Neural cell (in vitro differentiated cells): ENCODE data around the gene GJA9. TPM values are rescaled to one million over a fixed set of nuclear protein-coding genes. Genes with fewer than 3 reads are reported as not detected.

Experiments
- H2AFZ ChIP-seq: fragments of 200-600, 300-800 bp; sonication (generic), shearing (Covaris generic); 2 replicates; pipeline ENCODE4 v1.6.0; 2014; ENCODE audit warnings: low read depth, mild to moderate bottlenecking, antibody characterized with exemption, low read length, moderate library complexity
- H3F3A ChIP-seq: fragments of 200-600 bp; shearing (Covaris generic); 2 replicates; pipeline ENCODE4 v1.6.1; 2016; ENCODE audit warnings: mild to moderate bottlenecking, moderate library complexity, mixed read lengths, antibody characterized with exemption, low read length; ENCODE audit not compliant: insufficient read depth, poor library complexity, severe bottlenecking
- H3K27ac ChIP-seq: fragments of 200-600, 300-800 bp; sonication (generic), shearing (Covaris generic); 2 replicates; pipeline ENCODE4 v1.5.1; 2014; ENCODE audit warnings: mild to moderate bottlenecking, low read length, moderate library complexity
- H3K27me3 ChIP-seq: fragments of 300-800, 200-600 bp; sonication (generic), shearing (Covaris generic); 2 replicates; pipeline ENCODE4 v1.6.0; 2014; ENCODE audit warnings: mild to moderate bottlenecking, low read depth, low read length, moderate library complexity; ENCODE audit not compliant: insufficient read depth
- H3K36me3 ChIP-seq: fragments of 300-800, 200-600 bp; sonication (generic), shearing (Covaris generic); 2 replicates; pipeline ENCODE4 v1.5.1; 2014; ENCODE audit warnings: mild to moderate bottlenecking, antibody characterized with exemption, low read length, moderate library complexity; ENCODE audit not compliant: insufficient read depth
- H3K4me2 ChIP-seq: fragments of 300-800, 200-600 bp; sonication (generic), shearing (Covaris generic); 2 replicates; pipeline ENCODE4 v1.6.0; 2014; ENCODE audit warnings: mild to moderate bottlenecking, low read length
- H3K4me3 ChIP-seq: fragments of 300-800, 200-600 bp; sonication (generic), shearing (Covaris generic); 2 replicates; pipeline ENCODE4 v1.5.1; 2014; ENCODE audit warnings: mild to moderate bottlenecking, low read length, moderate library complexity
- H3K79me2 ChIP-seq: fragments of 200-600 bp; shearing (Covaris generic); replicated peaks from 2 replicates; pipeline ENCODE4 v1.6.0; 2014; ENCODE audit warnings: mild to moderate bottlenecking, low read length, moderate library complexity; ENCODE audit not compliant: insufficient read depth
- H3K9ac ChIP-seq: fragments of 300-800, 200-600 bp; sonication (generic), shearing (Covaris generic); 2 replicates; pipeline ENCODE4 v1.6.1; 2016; ENCODE audit warnings: mild to moderate bottlenecking, low read length, mixed read lengths
- H3K9me2 ChIP-seq: fragments of 200-600 bp; shearing (Covaris generic); 2 replicates; pipeline ENCODE4 v1.6.1; 2016; ENCODE audit warnings: mild to moderate bottlenecking, low read length, mixed read lengths; ENCODE audit not compliant: insufficient read depth
- H3K9me3 ChIP-seq: fragments of 200-600, 300-800 bp; sonication (generic), shearing (Covaris generic); 2 replicates; pipeline ENCODE4 v1.6.1; 2016; ENCODE audit warnings: mild to moderate bottlenecking, mixed run types, low read length, moderate library complexity, mixed read lengths
- H4K20me1 ChIP-seq: fragments of 200-600 bp; shearing (Covaris generic); 2 replicates; pipeline ENCODE4 v1.6.1; 2016; ENCODE audit warnings: mild to moderate bottlenecking, mixed run types; ENCODE audit not compliant: insufficient read depth
- EP300 ChIP-seq: fragments of 450-650 bp; conservative IDR thresholded peaks from 2 replicates; pipeline ENCODE4 v1.6.1; 2014; ENCODE audit warnings: antibody characterized with exemption, mild to moderate bottlenecking, moderate library complexity; ENCODE audit not compliant: poor library complexity, severe bottlenecking
- MXI1 ChIP-seq: fragments of 450-650 bp; conservative IDR thresholded peaks from 2 replicates; pipeline ENCODE4 v1.6.1; 2014; ENCODE audit warnings: antibody characterized with exemption, mild to moderate bottlenecking; ENCODE audit not compliant: poor library complexity, severe bottlenecking
- POLR2AphosphoS5 ChIP-seq: IDR thresholded peaks from 2 replicates; pipeline ENCODE4 v1.6.1; 2012
- SMC3 ChIP-seq: fragments of 450-650 bp; conservative IDR thresholded peaks from 2 replicates; pipeline ENCODE4 v1.6.1; 2014; ENCODE audit warnings: antibody characterized with exemption, mild to moderate bottlenecking, moderate library complexity; ENCODE audit not compliant: poor library complexity
- TAF1 ChIP-seq: IDR thresholded peaks from 2 replicates; pipeline ENCODE4 v1.6.1; 2012; ENCODE audit warnings: low read depth
- polyA plus RNA-seq: library from polyadenylated mRNA; depleted of rRNA; stranded (reverse); fragments of >200 nt; gene quantifications from 2 replicates; pipeline ENCODE4 v1.2.3, GENCODE V29; 2014
- small RNA-seq, 3 experiments: library from RNA; depleted of rRNA; stranded (forward); fragments of <200 nt; gene quantifications; one replicate each; pipeline ENCODE3, GENCODE V24; 2012
- TF ChIP-seq, protein P1 (sequence below): IDR thresholded peaks from 2 replicates; pipeline ENCODE4 v1.6.1; 2012; ENCODE audit warnings: borderline replicate concordance

Gene GJA9
- polyA plus RNA-seq, 1 donor from 2014 or later = not detected

DNA sequence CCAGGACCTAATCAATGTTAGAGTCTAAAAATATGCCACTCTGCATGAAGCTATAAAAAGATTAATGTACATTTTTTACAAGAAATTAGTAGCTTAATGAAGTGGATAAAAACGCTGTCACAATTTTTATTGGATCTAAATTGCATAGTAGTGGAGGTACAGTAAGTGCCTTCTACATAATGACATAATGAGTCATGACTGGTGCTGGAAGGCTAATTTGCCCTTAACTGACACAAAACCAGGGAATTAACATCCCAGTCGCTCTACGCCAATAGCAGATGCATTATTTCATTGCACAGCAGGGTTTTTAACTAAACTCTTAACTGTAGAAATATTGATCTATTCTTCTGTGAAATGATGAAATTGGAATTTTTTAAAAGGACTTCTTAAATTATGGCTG is 55.1 kb downstream of the GJA9 start:
- TF ChIP-seq POLR2AphosphoS5 (peak; percentile 31), SMC3 (no peak), TAF1 (no peak), EP300 (no peak), MXI1 (no peak)
- TF ChIP-seq, protein P1, sequence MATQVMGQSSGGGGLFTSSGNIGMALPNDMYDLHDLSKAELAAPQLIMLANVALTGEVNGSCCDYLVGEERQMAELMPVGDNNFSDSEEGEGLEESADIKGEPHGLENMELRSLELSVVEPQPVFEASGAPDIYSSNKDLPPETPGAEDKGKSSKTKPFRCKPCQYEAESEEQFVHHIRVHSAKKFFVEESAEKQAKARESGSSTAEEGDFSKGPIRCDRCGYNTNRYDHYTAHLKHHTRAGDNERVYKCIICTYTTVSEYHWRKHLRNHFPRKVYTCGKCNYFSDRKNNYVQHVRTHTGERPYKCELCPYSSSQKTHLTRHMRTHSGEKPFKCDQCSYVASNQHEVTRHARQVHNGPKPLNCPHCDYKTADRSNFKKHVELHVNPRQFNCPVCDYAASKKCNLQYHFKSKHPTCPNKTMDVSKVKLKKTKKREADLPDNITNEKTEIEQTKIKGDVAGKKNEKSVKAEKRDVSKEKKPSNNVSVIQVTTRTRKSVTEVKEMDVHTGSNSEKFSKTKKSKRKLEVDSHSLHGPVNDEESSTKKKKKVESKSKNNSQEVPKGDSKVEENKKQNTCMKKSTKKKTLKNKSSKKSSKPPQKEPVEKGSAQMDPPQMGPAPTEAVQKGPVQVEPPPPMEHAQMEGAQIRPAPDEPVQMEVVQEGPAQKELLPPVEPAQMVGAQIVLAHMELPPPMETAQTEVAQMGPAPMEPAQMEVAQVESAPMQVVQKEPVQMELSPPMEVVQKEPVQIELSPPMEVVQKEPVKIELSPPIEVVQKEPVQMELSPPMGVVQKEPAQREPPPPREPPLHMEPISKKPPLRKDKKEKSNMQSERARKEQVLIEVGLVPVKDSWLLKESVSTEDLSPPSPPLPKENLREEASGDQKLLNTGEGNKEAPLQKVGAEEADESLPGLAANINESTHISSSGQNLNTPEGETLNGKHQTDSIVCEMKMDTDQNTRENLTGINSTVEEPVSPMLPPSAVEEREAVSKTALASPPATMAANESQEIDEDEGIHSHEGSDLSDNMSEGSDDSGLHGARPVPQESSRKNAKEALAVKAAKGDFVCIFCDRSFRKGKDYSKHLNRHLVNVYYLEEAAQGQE = no peak
- H2AFZ ChIP-seq = no peak overlapping the region

More for the DNA sequence above, 55.1 kb downstream of the GJA9 start:
- Histone ChIP-seq H3K27ac (no peak overlapping the region), H3K9me2 (no peaks in the 10 kb centered on the region), H3K9ac (no peak overlapping the region), H3K9me3 (no peaks in the 10 kb centered on the region), H4K20me1 (no peaks in the 10 kb centered on the region), H3K36me3 (no peaks in the 10 kb centered on the region), H3K79me2 (no peaks in the 10 kb centered on the region), H3K4me3 (peak overlapping the region; percentile 24), H3K4me2 (peak overlapping the region; percentile 13), H3F3A (no peaks in the 10 kb centered on the region), H3K27me3 (no peaks in the 10 kb centered on the region)

Small RNA genes within 50 kb of the gene (small RNA-seq; reads per million reads assigned to genes)
- gene GJA9-MYCBP (0 reads per million in 3 experiments), gene RNU6-605P (0 to 0.06 (median 0) reads per million in 3 experiments)

Other genes starting within 250 kb of the GJA9 start
- gene RRAGC, start 21.8 kb downstream of the GJA9 start, polyA plus RNA-seq = 23.3 and 23.6 TPM in 2 replicates
- gene MYCBP, start 8.2 kb downstream of the GJA9 start, polyA plus RNA-seq = 2.2 and 3.0 TPM in 2 replicates
- gene RHBDL2, start 60.2 kb upstream of the GJA9 start, polyA plus RNA-seq = not detected in 2 replicates
- gene AKIRIN1, start 109.7 kb upstream of the GJA9 start, polyA plus RNA-seq = 179 and 181 TPM in 2 replicates
- 848 and 1,398 TPM in 2 replicates for gene NDUFS5, start 144.8 kb upstream of the GJA9 start, polyA plus RNA-seq